ENCODE data around the gene TTLL13. TPM values are rescaled to one million over a fixed set of nuclear protein-coding genes. Genes with fewer than 3 reads are reported as not detected.
A peak's percentile ranks its signal among the peaks of the same experiment; 100 is the strongest.
"Not testable (repeated sequence)": the region's sequence is repeated elsewhere in the genome, so short reads cannot be mapped to it uniquely, and the experiment has no call there.

TTLL13 gene
- total RNA-seq, 2 experiments from 2014 or later, result 0.39 to 0.46 TPM

DNA sequence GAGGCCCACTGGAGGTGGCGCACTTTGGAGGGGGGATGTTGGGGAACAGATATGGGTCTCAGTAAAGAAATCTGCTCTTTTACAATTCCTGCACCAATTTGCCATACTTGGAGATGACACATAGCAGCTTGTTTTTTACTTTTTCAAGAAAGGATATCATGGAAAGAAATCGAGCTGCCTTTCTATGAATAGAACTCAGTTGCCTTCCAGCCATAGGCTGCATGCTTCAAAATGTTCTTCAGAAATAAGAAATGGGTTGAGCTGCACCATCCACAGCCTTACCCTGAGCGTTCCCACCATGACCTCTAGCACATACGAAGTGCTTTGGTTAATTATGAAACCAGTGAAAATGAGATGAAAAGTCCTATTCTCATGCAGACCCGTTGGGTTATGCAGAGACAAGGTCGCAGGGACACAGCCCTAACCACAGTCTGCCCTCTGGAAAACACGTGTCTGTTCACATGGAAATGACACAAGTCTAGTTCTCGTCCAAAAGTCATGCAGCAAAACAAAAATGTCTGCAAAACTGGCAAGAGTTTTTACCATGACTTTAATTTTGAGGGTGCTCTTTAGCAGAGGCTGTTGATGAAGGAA, 52.4 kb downstream of the TTLL13 start:
- DNase-seq (no peak), ATAC-seq (no peak)
- Mint-ChIP-seq H3K36me3 (ENCODE audit: low read depth) (no peaks in the 10 kb centered on the region), H3K27ac (no peak overlapping the region), H3K4me3 (no peak overlapping the region), H3K9me3 (ENCODE audit: low read depth) (no peaks in the 10 kb centered on the region), H3K27me3 (no peaks in the 10 kb centered on the region), H3K4me1 (peaks cover 38% of the 10 kb centered on the region)
- intact Hi-C loops (cut with DNase I, micrococcal nuclease), result no loop called here
- ChIA-PET CTCF (interaction anchor here (0.6 to 8.3 kb wide), 31 partner anchors 8 to 588 kb away, joined by 3 to 94 read pairs (median 4); partner anchors contain the start of gene SEMA4B), POLR2A (no interaction called here)

DNA sequence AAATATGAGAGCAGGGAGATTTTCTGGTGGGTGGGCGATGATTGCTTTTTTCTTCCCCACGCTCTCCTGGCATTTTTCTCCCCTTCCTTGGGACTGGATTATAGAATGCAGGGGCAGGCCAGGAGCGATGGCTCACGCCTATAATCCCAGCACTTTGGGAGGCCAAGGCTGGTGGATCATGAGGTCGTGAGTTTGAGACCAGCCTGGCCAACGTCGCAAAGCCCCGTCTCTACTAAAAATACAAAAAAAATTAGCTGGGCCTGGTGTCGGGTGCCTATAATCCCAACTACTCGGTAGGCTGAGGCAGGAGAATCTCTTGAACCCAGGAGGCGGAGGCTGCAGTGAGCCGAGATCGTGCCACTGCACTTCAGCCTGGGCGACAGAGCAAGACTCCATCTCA, 56.0 kb downstream of the TTLL13 start:
- H3K4me3 Mint-ChIP-seq; intact Hi-C loops (cut with DNase I, micrococcal nuclease); H3K27ac Mint-ChIP-seq; DNase-seq; POLR2A ChIA-PET; H3K36me3 Mint-ChIP-seq (ENCODE audit: low read depth); ATAC-seq; H3K27me3 Mint-ChIP-seq; H3K9me3 Mint-ChIP-seq (ENCODE audit: low read depth): not testable (repeated sequence)
- peaks cover 50% of the 10 kb centered on the region for H3K4me1 Mint-ChIP-seq
- CTCF ChIA-PET, result interaction anchor here (0.6 to 8.3 kb wide), 7 partner anchors 12 to 460 kb away, joined by 3 to 94 read pairs (median 3); no protein-coding TSS in a partner anchor

DNA sequence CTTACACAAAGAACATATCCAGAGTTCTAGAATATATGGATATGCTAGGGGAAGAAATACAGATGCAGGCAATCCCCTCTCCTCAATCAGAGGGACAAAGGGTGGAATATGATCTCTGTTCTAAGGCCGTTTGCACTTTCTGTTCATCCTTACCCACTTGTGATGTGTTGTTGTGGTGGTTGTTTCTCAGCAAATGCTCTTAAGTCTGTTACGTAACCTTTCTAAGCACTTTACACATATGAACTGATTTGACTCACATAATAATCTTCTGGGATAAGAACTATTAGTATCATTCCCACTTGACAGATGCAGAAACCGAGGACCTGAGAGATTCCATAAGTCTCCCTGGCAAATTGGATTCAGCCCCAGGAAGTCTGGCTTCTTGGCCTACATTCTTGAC, 56.6 kb downstream of the TTLL13 start:
- ATAC-seq (no peak), DNase-seq (no peak)
- intact Hi-C loops (cut with DNase I, micrococcal nuclease), result no loop called here
- CTCF ChIA-PET, result interaction anchor here (0.7 to 8.3 kb wide), 9 partner anchors 8 to 459 kb away, joined by 3 to 94 read pairs (median 4); no protein-coding TSS in a partner anchor
- Mint-ChIP-seq H3K4me3 (peak overlapping the region; percentile 32), H3K4me1 (peaks cover 50% of the 10 kb centered on the region), H3K27me3 (no peaks in the 10 kb centered on the region), H3K9me3 (ENCODE audit: low read depth) (no peaks in the 10 kb centered on the region), H3K36me3 (ENCODE audit: low read depth) (no peaks in the 10 kb centered on the region), H3K27ac (peak overlapping the region; percentile 66)
- POLR2A ChIA-PET, result no interaction called here

DNA sequence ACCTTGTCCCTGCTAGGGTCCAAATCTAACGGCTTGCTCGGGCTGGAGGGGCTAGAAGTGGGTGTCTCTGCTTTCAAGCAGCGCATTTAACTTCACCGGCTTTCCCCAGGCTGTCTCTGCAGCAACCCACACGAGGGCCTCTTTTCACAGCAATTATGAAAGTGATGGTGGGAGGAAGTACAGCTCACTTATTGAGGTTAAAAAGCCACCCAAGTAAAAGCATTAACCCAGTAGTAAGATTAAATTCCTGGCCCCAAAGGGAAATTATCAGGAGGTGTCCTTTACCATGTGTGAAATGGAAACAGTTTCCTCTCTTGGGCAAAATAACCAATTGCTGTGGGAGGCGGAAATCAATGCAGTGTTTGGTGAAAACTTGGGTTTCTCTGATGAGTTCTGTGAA, 57.2 kb downstream of the TTLL13 start:
- ATAC-seq (peak; percentile 85), DNase-seq (peak; percentile 72)
- Mint-ChIP-seq H3K27ac (peak overlapping the region; percentile 66), H3K27me3 (no peaks in the 10 kb centered on the region), H3K4me1 (peaks cover 45% of the 10 kb centered on the region), H3K9me3 (ENCODE audit: low read depth) (no peaks in the 10 kb centered on the region), H3K4me3 (peak overlapping the region; percentile 32), H3K36me3 (ENCODE audit: low read depth) (no peaks in the 10 kb centered on the region)
- CTCF ChIA-PET, result interaction anchor here (0.7 to 8.3 kb wide), 10 partner anchors 8 to 266 kb away, joined by 3 to 94 read pairs (median 4); no protein-coding TSS in a partner anchor
- POLR2A ChIA-PET, result interaction anchor here (0.7 kb wide), 1 partner anchor 57 kb away, joined by 3 read pairs; no protein-coding TSS in a partner anchor
- intact Hi-C loops (cut with DNase I, micrococcal nuclease), result no loop called here

DNA sequence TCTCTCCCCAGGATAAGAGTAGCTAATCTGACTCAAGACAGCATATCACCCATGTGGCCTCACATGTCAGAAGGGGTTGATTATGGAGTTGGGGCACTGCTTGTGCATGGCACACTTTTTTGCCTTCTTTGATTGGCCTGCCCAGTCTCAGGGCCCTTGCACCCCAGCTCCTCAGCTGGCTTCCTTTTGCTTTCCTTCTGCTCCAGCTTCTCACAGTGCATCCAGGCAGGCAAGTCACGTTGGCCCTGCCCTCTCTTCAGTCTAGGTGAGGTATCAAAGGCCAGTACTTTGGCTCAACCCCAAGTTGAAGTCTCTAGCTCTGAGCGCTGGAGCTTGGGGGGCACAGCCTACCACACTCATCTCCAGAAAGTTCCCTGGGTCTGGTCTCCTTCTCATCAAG, 58.3 kb downstream of the TTLL13 start:
- no peak for DNase-seq
- Mint-ChIP-seq H3K27me3 (no peaks in the 10 kb centered on the region), H3K4me3 (no peak overlapping the region), H3K4me1 (peaks cover 48% of the 10 kb centered on the region), H3K27ac (peak overlapping the region; percentile 1), H3K9me3 (ENCODE audit: low read depth) (no peaks in the 10 kb centered on the region), H3K36me3 (ENCODE audit: low read depth) (no peaks in the 10 kb centered on the region)
- POLR2A ChIA-PET, result no interaction called here
- CTCF ChIA-PET, result interaction anchor here (1.1 to 8.3 kb wide), 4 partner anchors 11 to 175 kb away, joined by 3 to 94 read pairs (median 20); no protein-coding TSS in a partner anchor
- intact Hi-C loops (cut with DNase I, micrococcal nuclease), result no loop called here
- ATAC-seq, result no peak

DNA sequence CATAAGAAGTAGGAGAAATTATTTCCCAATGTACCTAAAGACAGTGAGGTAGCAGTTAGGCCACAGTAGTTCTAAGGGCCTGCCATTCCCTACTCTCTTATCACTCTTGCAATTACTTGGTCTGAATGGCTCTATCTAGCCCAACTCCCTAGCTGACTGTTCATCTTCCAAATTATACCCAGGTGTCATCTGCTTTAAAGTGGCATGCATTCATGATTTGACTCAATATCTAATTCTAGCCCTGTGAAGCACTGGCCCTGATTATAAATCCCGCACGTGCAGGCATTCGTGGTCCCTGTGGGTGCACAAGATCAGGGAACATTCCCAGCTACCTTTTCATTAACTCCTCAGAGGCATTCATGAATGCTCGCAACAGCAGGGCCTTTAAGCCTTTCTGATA, 59.7 kb downstream of the TTLL13 start:
- H3K36me3 Mint-ChIP-seq (ENCODE audit: low read depth), result no peaks in the 10 kb centered on the region
- H3K9me3 Mint-ChIP-seq (ENCODE audit: low read depth), result no peaks in the 10 kb centered on the region
- DNase-seq (no peak), ATAC-seq (peak; percentile 40)
- ChIA-PET POLR2A (no interaction called here), CTCF (no interaction called here)
- H3K27me3 Mint-ChIP-seq, result peaks cover 4% of the 10 kb centered on the region
- intact Hi-C loops (cut with DNase I, micrococcal nuclease), result no loop called here
- no peak overlapping the region for H3K4me3 Mint-ChIP-seq
- peaks cover 41% of the 10 kb centered on the region for H3K4me1 Mint-ChIP-seq
- no peak overlapping the region for H3K27ac Mint-ChIP-seq

Other genes starting within 250 kb of the TTLL13 start
- 10 to 100 TPM; 22.8 to 34.9 TPM for gene ZNF710, start 248.2 kb upstream of the TTLL13 start, total RNA-seq
- 100 to 1,000 TPM; 176 to 182 TPM for gene IDH2, start 147.1 kb upstream of the TTLL13 start, total RNA-seq
- 10 to 100 TPM; 12.5 to 15.8 TPM for gene SEMA4B, start 48.2 kb upstream of the TTLL13 start, total RNA-seq
- 100 to 1,000 TPM; 135 to 140 TPM for gene CIB1, start 15.6 kb upstream of the TTLL13 start, total RNA-seq
- gene GDPGP1, start 15.3 kb upstream of the TTLL13 start, total RNA-seq, result 1 to 10 TPM; 5.6 to 6.6 TPM
- gene NGRN, start 16.1 kb downstream of the TTLL13 start, total RNA-seq, result 10 to 100 TPM; 22.0 to 23.9 TPM
- gene ZNF774, start 102.7 kb downstream of the TTLL13 start, total RNA-seq, result 1 to 10 TPM; 1.5 to 2.0 TPM
- gene IQGAP1, start 138.7 kb downstream of the TTLL13 start, total RNA-seq, result 100 to 1,000 TPM; 181 to 334 TPM

All from activated CD4-positive, alpha-beta T cell treated with anti-CD3 and anti-CD28 coated beads for 36 hours (primary cell).